ENCODE results near the gene DUSP21.
"Not testable (repeated sequence)": the region's sequence is repeated elsewhere in the genome, so short reads cannot be mapped to it uniquely, and the experiment has no call there.

DUSP21 gene

DNA sequence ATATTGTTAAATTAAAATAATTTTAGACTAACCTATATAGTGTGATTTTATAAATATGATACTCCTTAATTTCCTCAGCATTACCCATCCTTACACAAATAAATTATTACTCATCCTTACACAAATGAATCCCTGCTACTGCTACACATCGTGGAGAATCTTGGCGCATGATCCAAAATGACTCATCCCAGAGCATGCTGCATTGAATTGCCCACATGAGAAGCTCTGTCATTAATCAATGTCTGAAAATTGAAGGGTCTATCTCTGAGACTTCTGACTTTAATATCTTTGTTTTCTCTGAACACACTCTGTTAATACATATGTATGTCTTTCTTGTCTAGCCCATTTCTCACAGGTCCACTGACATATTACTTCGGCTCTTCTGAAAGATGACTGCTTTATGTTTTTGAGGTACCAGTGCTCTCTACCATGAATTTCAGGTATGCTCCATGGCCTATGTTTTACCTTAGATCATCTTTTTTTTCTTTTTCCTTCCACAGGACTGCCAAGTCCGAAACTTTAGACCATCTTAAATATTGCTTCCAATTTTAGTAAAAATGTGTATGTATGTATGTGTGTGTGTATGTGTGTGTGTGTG, 15.7 kb upstream of the DUSP21 start:
- TF ChIP-seq, protein P1, sequence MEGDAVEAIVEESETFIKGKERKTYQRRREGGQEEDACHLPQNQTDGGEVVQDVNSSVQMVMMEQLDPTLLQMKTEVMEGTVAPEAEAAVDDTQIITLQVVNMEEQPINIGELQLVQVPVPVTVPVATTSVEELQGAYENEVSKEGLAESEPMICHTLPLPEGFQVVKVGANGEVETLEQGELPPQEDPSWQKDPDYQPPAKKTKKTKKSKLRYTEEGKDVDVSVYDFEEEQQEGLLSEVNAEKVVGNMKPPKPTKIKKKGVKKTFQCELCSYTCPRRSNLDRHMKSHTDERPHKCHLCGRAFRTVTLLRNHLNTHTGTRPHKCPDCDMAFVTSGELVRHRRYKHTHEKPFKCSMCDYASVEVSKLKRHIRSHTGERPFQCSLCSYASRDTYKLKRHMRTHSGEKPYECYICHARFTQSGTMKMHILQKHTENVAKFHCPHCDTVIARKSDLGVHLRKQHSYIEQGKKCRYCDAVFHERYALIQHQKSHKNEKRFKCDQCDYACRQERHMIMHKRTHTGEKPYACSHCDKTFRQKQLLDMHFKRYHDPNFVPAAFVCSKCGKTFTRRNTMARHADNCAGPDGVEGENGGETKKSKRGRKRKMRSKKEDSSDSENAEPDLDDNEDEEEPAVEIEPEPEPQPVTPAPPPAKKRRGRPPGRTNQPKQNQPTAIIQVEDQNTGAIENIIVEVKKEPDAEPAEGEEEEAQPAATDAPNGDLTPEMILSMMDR (IDR thresholded peaks at IDR 0.05; ENCODE audit: extremely low read depth, insufficient read depth, missing control alignments), result no peak
- in situ Hi-C loops (cut with MboI; ENCODE audit: low pct_unique_long_range_greater_than_20kb, low sequenced_read_pairs, unreplicated experiment), result no loop called here
- no peak for DNase-seq (ENCODE audit: low spot score)

DNA sequence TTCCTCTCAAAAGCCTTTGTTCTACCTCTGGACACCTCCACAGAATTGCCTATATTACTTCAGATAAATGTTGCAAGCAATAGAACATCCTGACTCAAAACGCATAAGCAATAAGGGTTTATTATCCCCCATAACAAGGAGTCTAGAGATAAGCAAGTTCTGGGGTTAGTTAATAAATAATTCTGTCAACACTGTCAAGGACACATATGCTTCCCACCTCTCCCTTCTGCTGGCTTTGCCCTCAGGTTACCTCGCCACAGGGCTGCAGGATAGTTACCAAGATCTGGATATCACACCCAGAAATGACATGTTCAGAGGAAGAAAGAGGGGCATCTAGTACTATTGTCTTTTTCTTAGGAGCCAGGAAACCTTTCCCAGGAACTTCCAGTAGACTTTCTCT, 14.0 kb upstream of the DUSP21 start:
- in situ Hi-C loops (cut with MboI; ENCODE audit: low pct_unique_long_range_greater_than_20kb, low sequenced_read_pairs, unreplicated experiment), result no loop called here
- DNase-seq (ENCODE audit: low spot score), result no peak

DNA sequence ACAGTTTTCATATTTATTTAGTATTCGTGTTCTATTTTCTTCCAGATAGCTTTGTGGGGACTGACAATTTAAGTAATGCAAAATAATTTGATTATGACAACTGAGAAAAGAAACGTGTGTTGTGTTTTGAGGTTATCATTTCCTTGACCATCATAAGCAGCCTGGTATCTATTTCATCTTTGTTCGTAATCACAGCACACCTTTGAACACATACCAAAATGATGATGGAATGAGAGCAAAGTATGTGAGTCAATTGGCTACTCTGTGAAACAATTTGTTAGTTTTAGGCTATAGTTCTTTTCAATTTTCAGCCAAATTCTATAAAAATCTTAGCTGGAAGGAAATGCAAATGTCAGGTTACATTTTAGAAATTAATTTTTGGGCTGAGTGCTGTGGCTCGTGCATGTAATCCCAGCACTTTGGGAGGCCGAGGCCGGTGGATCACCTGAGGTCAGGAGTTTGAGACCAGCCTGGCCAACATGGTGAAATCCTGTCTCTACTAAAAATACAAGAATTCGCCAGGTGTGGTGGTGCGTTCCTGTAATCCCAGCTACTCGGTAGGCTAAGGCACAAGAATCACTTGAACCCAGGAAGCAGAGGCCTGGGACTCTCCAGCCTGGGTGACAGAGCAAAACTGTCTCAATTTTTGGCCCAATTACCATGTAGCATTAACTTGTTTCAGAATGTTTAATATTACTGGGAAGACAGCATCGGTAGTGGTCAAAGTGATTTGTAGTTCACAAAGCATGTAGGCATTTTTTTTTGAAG, 1.1 kb upstream of the DUSP21 start:
- TF ChIP-seq, protein P1 (IDR thresholded peaks at IDR 0.05; ENCODE audit: extremely low read depth, insufficient read depth, missing control alignments), result no peak
- no peak for DNase-seq (ENCODE audit: low spot score)
- in situ Hi-C loops (cut with MboI; ENCODE audit: low pct_unique_long_range_greater_than_20kb, low sequenced_read_pairs, unreplicated experiment), result no loop called here

More for the DNA sequence above, 14.0 kb upstream of the DUSP21 start:
- TF ChIP-seq, protein P1 (IDR thresholded peaks at IDR 0.05; ENCODE audit: extremely low read depth, insufficient read depth, missing control alignments), result no peak

DNA sequence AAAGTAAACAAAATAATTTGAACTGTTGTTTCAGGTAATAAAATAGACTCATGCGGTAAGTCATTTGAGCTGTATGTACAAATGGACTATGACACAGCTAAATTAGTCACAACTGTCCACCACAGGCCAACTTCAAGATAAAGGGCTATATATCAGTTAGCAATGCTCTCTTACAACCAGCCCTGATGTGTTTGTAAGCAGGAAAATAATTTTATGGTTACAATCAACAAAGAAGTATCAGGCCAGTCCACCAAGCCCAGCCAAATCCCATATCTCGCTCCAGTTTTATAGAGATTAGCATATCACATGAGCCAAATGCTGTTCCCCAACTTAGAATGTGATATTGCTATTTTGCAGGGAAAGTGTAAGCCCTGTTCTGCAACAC, 511 bp upstream of the DUSP21 start:
- DNase-seq (ENCODE audit: low spot score), result no peak
- in situ Hi-C loops (cut with MboI; ENCODE audit: low pct_unique_long_range_greater_than_20kb, low sequenced_read_pairs, unreplicated experiment), result no loop called here
- TF ChIP-seq, protein P1 (IDR thresholded peaks at IDR 0.05; ENCODE audit: extremely low read depth, insufficient read depth, missing control alignments), result no peak

DNA sequence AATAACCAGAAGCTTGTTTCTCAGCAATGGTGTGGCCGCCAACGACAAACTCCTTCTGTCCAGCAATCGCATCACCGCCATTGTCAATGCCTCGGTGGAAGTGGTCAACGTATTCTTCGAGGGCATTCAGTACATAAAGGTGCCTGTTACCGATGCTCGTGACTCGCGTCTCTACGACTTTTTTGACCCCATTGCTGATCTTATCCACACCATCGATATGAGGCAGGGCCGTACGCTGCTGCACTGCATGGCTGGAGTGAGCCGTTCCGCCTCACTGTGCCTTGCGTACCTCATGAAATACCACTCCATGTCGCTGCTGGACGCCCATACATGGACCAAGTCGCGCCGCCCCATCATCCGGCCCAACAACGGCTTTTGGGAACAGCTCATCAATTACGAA, 383 bp downstream of the DUSP21 start:
- DNase-seq (ENCODE audit: low spot score), result no peak
- TF ChIP-seq, protein P1 (IDR thresholded peaks at IDR 0.05; ENCODE audit: extremely low read depth, insufficient read depth, missing control alignments), result no peak
- in situ Hi-C loops (cut with MboI; ENCODE audit: low pct_unique_long_range_greater_than_20kb, low sequenced_read_pairs, unreplicated experiment), result no loop called here

DNA sequence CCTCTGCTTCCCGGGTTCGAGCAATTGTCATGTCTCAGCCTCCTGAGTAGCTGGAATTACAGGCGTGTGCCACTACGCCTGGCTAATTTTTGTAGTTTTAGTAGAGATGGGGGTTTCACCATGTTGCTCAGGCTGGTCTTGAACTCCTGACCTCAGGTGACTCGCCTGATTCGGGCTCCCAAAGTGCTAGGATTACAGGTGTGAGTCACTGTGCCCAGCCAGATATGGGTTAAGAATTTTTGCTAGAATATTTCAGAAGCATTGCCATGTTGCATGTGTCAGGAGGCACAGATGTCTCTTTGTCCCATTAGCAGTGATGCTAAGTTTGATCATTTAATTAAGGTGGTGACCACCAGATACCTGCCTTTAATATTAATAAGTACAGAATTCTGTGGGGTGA, 7.1 kb downstream of the DUSP21 start:
- in situ Hi-C loops (cut with MboI; ENCODE audit: low pct_unique_long_range_greater_than_20kb, low sequenced_read_pairs, unreplicated experiment), result not testable (repeated sequence)

DNA sequence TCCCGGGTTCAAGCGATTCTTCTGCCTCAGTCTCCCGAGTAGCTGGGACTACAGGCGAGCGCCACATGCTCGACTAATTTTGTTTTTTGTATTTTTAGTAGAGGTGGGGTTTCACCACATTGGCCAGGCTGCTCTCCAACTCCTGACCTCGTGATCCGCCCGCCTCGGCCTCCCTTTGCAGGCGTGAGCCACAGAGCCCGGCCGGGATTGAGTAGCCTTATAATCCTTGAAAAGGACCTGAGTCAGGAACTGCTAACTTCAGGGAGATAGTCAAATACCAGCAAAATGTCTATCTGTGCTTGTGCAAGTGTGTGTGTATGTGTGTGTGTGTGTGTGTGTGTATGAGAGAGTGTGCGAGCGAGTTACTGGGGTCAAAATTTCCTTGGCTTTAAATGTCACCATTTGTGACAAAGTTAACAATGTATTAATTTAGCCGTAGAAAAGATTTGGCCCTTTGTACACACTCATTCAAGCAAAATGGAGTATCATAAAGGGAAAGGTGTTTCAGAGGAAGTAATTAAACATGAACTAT, 27.4 kb downstream of the DUSP21 start:
- TF ChIP-seq, protein P1 (IDR thresholded peaks at IDR 0.05; ENCODE audit: extremely low read depth, insufficient read depth, missing control alignments), result no peak
- DNase-seq (ENCODE audit: low spot score), result no peak
- in situ Hi-C loops (cut with MboI; ENCODE audit: low pct_unique_long_range_greater_than_20kb, low sequenced_read_pairs, unreplicated experiment), result no loop called here

More for the DNA sequence above, 7.1 kb downstream of the DUSP21 start:
- not testable (repeated sequence) for DNase-seq (ENCODE audit: low spot score)

Data from GM13977 (cell line).